PC-3 (cell line): Measurements from ENCODE around the gene MAGEA9.

Experiments used
- CTCF ChIP-seq: fragments of 300-600 bp; sonication (generic); conservative IDR thresholded peaks from 2 replicates; pipeline ENCODE4 v1.5.1; 2017; ENCODE audit warnings: antibody characterized with exemption, low read depth, mild to moderate bottlenecking, low read length
- EZH2 ChIP-seq: fragments of 300-600 bp; sonication (generic); IDR thresholded peaks from one replicate; pipeline ENCODE4 v1.6.1; 2017; ENCODE audit warnings: antibody characterized with exemption, mild to moderate bottlenecking, low read length; ENCODE audit not compliant: unreplicated experiment

- TF ChIP-seq CTCF: no peak
- no peak for TF ChIP-seq EZH2
Measured at GRCh38 chrX:149799938-149800337, 18.2 kb downstream of the MAGEA9 start.
